NB4 (cell line): ENCODE results near the gene HLA-DQA2.

ENCODE experiments used
- POLR2A ChIP-seq: IDR thresholded peaks from 2 replicates; pipeline ENCODE4 v1.6.1; 2011; ENCODE audit warnings: mild to moderate bottlenecking; ENCODE audit not compliant: insufficient read length; ENCODE audit errors: extremely low read depth
- TF ChIP-seq, protein P1 (sequence below): IDR thresholded peaks from one replicate; pipeline ENCODE4 v1.5.1; 2012; ENCODE audit warnings: low read depth, low read length
- TF ChIP-seq, protein P2 (sequence below): IDR thresholded peaks from 2 replicates; pipeline ENCODE4 v1.6.1; 2011; ENCODE audit warnings: low read depth, low read length

- TF ChIP-seq, protein P1, sequence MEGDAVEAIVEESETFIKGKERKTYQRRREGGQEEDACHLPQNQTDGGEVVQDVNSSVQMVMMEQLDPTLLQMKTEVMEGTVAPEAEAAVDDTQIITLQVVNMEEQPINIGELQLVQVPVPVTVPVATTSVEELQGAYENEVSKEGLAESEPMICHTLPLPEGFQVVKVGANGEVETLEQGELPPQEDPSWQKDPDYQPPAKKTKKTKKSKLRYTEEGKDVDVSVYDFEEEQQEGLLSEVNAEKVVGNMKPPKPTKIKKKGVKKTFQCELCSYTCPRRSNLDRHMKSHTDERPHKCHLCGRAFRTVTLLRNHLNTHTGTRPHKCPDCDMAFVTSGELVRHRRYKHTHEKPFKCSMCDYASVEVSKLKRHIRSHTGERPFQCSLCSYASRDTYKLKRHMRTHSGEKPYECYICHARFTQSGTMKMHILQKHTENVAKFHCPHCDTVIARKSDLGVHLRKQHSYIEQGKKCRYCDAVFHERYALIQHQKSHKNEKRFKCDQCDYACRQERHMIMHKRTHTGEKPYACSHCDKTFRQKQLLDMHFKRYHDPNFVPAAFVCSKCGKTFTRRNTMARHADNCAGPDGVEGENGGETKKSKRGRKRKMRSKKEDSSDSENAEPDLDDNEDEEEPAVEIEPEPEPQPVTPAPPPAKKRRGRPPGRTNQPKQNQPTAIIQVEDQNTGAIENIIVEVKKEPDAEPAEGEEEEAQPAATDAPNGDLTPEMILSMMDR = no peak
- TF ChIP-seq POLR2A = no peak
- TF ChIP-seq, protein P2, sequence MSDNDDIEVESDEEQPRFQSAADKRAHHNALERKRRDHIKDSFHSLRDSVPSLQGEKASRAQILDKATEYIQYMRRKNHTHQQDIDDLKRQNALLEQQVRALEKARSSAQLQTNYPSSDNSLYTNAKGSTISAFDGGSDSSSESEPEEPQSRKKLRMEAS = no peak
Measured at GRCh38 chr6:32752580-32752979, 11.4 kb downstream of the HLA-DQA2 start.
